Body of pancreas (tissue), 4 donors: Measurements from ENCODE around the gene SORCS2.

ENCODE experiments used
- CTCF ChIP-seq, 7 experiments: fragments of 450-650 bp in 4 of 7; fragments of 200-600 bp in 3 of 7; sonication (generic) in 3 of 7; IDR thresholded peaks; one replicate each; pipeline ENCODE4 v1.5.1; 2016 to 2019; ENCODE audit warnings: antibody characterized with exemption in 7 of 7
- POLR2A ChIP-seq, 3 donors: fragments of 450-650 bp; IDR thresholded peaks; one replicate each; pipeline ENCODE4 v1.6.1; 2016; ENCODE audit warnings: antibody characterized with exemption in 3 of 3, mild to moderate bottlenecking in 2 of 3

GRCh38 chr4:7412554-7412912, 220.2 kb downstream of the SORCS2 start:
- TF ChIP-seq CTCF (IDR thresholded peaks at IDR 0.05) (no peak), POLR2A (IDR thresholded peaks at IDR 0.05) (no peak)
